Stimulated activated CD8-positive, alpha-beta memory T cell treated with anti-CD3 and anti-CD28 coated beads, Interleukin-4, amount 100 ng/mL, for 48 hours (primary cell): ENCODE results near the gene DIO3.

Source experiments
- DNase-seq: peaks from one replicate; pipeline ENCODE4 v3.0.0-alpha.2; 2020

The DIO3 gene

GRCh38 chr14:101561145-101561896, at the start of gene DIO3:
Gene DIO3, plus strand, starts transcription at chr14:101561495.
- no peak for DNase-seq

DNA sequence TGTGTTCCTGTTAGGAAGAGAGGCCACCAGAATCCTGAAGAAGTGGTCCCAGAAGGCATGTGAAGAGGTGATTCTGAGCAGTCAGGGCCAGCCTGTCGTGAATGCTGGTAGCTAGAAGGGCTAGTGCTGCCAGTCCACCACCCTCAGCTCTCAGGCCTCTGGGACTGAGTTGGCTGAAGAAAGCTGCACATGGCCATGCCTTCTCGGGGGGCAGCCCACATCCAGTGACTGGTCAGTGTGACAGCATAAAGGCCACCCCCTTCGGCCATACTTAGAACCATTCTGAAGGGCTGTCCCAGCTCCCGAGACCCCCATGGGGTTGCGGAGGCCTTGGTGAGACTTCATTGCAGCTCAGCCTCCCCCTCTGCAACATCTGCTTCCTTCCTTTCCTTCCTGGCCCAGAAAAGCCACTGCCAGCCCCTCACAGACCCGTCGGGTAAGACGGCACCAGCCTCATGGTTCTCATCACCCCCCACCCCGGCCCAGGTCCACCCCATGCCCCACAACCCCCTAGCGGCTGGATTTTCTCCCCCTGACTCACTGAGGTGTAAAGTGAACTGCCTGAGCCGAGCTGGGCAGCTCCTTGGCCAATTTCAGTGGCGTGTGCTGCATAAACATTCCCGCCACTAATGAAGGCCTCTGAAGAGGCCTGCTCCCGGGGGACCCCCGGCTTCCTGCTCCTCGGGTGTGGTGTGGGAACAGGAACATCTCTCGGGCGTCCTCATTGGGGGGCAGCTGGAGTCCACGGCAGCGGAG, 49.5 kb upstream of the DIO3 start:
- no peak for DNase-seq

DNA sequence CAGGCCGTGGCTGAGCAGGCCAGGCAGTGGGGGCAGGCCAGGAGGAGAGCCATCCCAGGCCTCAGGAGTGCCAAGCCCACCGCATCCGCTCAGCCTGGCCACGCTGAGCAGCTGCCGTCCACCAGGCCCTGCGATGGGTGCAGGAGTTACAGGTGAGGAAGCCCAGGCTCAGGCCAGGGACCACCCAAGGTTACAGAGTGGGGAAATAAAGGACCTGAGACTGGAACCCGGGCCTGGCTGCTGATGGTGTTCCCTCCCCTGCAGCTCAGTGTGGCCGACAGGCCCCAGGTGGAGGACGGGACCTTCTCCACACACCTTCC, 49.0 kb upstream of the DIO3 start:
- no peak for DNase-seq

DNA sequence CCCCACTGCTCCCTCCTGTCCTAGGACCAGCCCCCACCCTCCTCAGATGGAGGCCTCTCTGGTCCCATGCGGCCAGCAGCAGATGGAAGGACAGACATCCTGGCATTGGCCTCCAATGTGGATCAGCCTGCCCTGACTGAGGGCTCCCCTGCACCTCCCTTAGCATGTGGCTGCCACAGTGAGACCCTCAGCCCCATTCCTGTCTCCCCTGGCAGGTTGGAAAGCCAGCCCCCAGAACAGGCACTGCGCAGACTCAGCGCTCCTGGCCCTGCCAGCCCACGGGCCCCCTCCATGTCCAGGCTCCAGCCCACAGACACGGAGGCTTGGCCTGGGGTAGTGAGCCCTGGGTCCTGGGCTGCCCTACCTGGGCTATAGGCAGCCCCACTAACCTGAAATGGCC, 47.2 kb upstream of the DIO3 start:
- DNase-seq: no peak

GRCh38 chr14:101516401-101516800, 44.9 kb upstream of the DIO3 start:
- no peak for DNase-seq

DNA sequence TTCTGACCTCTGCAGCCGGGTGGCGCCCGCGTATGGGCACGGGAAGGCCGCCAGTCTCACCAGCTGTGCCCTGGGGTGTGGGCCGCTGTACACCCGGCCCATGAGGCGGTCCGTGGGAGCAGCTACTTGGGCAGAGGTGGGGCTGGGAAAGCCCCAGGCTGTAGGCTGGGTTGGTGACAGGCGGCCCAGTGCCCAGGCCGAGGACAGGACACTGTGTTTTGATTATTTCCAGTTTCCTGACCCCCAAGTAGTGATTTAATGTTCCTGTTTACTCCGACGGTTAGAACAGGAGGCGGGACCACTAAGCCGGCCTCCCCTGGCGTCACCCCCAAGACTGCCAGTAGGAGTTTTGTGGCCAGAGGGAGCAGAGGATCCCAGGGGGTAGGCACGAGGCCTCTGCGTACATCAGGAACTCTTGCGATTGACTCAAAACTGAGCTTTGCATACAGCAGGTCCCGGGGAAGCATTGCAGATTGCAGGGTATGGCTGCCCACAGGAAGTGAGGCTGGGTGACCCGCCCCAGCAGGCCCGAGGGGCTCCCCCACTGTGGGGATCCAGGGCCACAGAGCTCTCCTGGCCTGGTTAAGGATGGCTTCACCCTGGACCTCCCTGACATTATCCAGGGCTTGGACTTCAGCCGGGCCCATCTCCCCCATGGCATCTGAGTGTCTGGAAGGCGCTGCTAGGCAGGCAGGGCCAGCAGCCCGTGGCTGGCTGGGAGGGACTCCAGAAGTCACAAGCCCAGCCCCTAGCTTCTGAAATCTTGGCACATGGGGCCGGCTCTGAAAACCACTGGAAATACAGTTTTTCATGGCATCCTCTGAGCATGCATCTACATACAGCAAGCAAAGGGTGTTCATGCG, 42.5 kb upstream of the DIO3 start:
- DNase-seq: no peak

DNA sequence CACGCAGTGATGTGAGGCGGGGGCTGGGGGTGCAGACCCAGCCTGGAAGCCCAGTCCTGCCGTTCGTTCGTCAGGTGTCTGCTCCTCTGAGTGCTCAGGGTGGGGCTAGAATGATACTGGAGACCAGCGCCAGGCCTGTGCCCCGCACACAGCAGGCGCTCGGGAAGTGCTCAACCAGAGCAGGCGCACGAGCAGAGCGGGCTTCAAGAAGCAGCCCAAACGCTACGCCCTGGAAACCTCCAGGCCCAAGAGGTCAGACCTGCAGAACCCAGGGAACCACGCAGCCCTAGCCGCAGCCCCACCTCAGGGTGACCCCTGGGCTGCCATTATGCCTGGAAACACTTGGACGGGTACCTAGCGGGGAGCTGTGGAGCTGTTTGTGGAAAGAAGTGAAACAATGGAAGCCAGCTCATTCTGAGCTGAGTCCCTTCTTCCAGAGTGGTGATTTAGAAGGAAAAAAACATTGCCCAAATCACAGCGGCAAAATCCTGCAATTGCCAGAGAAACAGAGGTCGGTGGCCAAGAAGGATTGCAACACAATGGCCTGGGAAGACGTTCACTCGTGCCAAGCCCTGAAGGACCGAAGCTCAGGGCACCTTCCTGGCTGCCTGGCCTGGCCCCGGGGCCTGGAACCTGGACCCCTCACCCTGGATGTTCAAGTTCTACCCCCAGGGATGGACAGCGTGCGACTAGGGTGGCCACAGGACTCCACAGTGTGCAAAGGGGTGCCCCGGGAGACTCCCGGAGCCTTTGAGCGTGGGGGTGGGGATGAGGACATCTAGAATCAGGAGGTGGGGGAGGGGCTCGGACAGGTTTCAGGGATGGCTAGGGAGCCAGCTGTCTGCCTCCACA, 40.4 kb upstream of the DIO3 start:
- no peak for DNase-seq

- no peak for DNase-seq
Observed at GRCh38 chr14:101521473-101521915, 39.8 kb upstream of the DIO3 start.

DNA sequence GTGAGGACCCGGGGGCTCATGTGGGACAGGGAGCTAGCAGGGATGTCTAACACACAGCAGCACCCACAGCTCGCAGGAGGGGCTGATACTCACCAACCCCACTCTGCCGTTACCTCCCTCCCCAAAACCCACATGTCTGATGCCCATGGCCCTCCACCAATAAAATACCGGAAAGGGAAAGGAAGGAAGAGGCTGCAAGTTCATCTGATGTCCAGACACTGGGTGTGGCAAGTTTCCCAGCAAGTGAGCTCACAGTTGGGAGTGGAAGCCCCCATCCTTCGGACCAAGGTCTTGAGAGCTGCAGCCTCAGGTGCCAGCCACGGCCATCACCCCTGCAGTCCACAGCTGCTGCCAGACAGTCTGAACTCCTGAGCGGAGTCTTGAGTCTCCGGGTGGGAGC, 39.3 kb upstream of the DIO3 start:
- no peak for DNase-seq

- no peak for DNase-seq
Observed at GRCh38 chr14:101525640-101526527, 35.4 kb upstream of the DIO3 start.

- DNase-seq: no peak
Observed at GRCh38 chr14:101527987-101528386, 33.3 kb upstream of the DIO3 start.

- no peak for DNase-seq
Observed at GRCh38 chr14:101529079-101529478, 32.2 kb upstream of the DIO3 start.

DNA sequence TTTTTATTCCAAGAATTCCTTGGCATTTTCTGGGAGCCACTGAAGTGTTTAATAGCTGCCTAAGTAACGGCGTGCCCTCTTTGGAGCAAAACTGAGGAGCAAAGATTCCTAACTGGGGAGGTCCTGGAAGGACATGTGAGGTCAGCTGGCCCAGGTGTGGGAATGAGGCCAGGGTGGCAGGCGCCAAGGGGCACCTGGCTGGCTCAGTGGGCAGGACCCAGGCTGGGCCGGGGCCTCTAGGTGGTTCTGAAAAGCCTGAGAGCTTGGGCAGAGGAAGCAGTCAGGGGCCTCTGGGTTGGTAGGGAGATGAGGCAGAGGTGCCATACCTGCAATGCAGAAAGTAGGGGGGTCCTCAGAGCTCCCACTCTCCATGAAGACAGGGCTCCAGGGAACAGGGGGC, 27.1 kb upstream of the DIO3 start:
- DNase-seq: no peak

DNA sequence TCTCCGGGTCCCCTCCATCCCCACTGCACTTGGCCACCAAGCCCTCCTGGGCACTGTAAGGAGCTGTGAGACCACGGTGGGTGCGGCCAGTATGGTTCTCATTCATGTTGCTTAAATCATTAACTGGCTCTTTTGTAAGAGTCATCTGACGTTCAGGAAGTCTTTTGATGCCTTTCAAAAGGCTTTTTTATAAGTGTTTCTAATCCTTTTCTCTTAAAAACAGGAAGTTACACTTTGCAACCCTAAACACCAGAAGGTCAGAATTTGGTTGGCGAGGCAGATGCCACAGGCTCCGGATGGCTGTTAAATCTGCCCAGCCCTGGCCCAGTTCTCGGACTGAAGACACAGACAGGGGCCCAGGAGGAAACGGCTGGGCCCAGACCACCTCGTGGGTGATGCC, 26.1 kb upstream of the DIO3 start:
- DNase-seq: no peak

GRCh38 chr14:101535701-101536207, 25.5 kb upstream of the DIO3 start:
- no peak for DNase-seq

DNA sequence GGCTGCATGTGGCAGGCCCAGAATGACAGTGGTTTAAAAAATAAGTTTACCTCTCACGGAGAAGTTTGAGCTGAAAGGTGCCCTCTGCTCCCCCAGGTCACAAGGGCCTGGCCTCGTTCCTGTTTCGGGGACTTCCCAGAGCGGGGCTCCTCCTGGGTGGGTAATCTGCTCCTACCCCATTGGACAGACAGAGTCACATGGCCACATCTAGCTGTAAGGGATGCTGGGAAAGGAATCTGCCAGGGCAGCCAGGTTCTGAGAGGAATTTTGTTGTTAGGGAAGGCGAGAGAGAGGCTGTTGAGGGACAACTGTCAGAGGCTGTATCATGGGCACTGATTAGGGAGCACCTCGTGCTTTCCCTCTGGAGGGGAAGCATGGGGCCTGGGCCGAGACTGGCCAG, 24.0 kb upstream of the DIO3 start:
- DNase-seq: no peak

- no peak for DNase-seq
Observed at GRCh38 chr14:101538878-101539277, 22.4 kb upstream of the DIO3 start.

GRCh38 chr14:101539880-101540279, 21.4 kb upstream of the DIO3 start:
- no peak for DNase-seq

DNA sequence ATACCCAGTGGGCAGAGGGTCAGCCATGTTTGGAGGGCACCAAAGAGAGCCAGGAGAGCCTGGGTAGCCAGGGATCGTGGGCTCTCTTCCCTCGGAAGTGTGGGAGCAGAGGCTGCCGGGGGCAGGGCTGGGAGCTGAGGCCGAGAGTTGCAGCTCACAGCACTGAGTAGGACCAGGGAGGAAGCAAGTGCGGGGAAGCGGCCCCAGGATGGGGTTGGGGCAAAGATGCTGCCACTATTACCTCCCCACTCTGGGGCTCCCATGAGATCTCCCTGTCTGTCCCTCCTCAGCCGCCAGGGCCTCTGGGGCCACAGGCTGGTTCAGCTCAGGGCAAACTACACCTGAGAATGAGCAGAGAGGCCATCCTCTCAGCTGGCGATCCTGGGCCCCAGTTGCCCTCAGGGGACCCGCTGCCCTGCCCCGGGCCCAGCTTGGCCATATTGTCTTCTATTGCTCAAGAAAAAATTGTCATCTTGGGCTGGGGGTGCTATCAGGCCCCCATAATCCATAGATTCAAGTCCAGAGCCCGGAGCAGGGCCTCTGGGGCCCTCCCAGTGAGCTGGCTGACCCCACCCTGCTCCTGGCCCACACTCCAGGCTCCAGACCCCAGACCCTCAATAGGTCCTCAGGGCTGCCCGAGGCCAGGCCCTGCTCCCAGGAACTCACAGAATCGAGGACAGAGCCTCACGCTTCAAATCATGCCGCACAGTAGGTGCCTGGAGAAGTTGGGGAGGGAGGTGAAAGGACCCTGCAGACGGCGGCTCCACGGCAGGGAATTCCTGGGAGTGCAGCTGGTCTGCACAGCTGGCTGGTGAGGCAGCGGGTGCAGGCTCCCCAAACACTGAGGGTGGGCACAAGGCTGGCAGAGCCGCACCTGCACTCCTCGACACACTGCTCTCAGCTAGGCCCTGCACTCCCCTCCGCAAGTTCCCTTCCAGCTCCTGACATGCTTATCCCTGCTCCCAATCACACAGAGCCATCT, 20.5 kb upstream of the DIO3 start:
- DNase-seq: no peak

DNA sequence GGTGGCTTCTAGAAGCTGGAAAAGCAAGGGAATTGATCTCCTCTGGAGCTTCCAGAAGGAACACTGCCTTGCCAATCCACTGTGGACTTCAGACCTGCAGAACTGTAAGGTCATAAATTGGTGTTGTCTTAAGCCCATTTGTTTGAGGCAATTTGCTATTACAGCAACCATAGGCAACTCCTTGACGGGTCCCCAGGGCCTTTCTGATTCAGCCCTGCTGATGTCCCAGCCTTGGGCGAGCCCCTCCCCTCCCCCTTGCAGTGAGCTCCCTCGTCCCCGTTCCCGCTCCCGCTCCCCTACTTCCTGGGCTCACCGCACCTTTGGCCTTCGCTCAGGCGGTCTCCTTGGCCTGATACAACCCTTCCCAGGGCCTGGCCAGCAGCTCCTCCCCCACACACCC, 18.9 kb upstream of the DIO3 start:
- no peak for DNase-seq
